ENCODE results near the gene HOOK2. TPM values are rescaled to one million over a fixed set of nuclear protein-coding genes. Genes with fewer than 3 reads are reported as not detected.

Gene HOOK2
- 7.0 and 10.9 TPM in 2 replicates for total RNA-seq

GRCh38 chr19:12774588-12775555 is at the start of gene HOOK2:
Gene HOOK2 (minus strand): TSS chr19:12775552. CDS start chr19:12775449, 103 bp downstream.

GRCh38 chr19:12806242-12807081 is 31.1 kb upstream of the HOOK2 start, which contains the start of gene RNASEH2A:
Gene RNASEH2A (plus strand): TSS chr19:12806584. CDS start chr19:12806674, 90 bp downstream.

GRCh38 chr19:12801466-12802266 is 26.3 kb upstream of the HOOK2 start, which contains the start of the genes PRDX2 and THSD8:
Gene PRDX2 (minus strand): TSS chr19:12801800. CDS start chr19:12801261, 539 bp downstream.
Gene THSD8 (plus strand): TSS chr19:12802069. CDS start chr19:12802072, 3 bp downstream.

GRCh38 chr19:12791345-12792050 is 16.1 kb upstream of the HOOK2 start, which contains the start of gene JUNB:
Gene JUNB (plus strand): TSS chr19:12791486. CDS start chr19:12791772, 286 bp downstream.

GRCh38 chr19:12751635-12752034 is 23.7 kb downstream of the HOOK2 start, which contains the start of gene BEST2:
Gene BEST2 (plus strand): TSS chr19:12751791. CDS start chr19:12752593, 802 bp downstream.

GRCh38 chr19:12736995-12737834 is 38.1 kb downstream of the HOOK2 start, which contains the start of gene GET3:
Gene GET3 (plus strand): TSS chr19:12737497. CDS start chr19:12737506, 9 bp downstream.

GRCh38 chr19:12723641-12724426 is 51.5 kb downstream of the HOOK2 start, which contains the start of gene TNPO2:
Gene TNPO2 (minus strand): TSS chr19:12723932. CDS start chr19:12720977, 2,955 bp downstream.

Other genes with a start within 250 kb of the HOOK2 start
- gene ZNF564, start 224.1 kb downstream of the HOOK2 start, total RNA-seq = 3.7 and 4.0 TPM in 2 replicates
- 5.6 and 5.7 TPM in 2 replicates for gene ZNF490, start 164.7 kb downstream of the HOOK2 start, total RNA-seq
- gene ZNF791, start 164.6 kb downstream of the HOOK2 start, total RNA-seq = 5.5 and 5.8 TPM in 2 replicates
- gene MAN2B1, start 108.8 kb downstream of the HOOK2 start, total RNA-seq = 38.1 and 48.3 TPM in 2 replicates
- 11.9 and 12.5 TPM in 2 replicates for gene WDR83, start 108.7 kb downstream of the HOOK2 start, total RNA-seq
- 86.8 and 95.9 TPM in 2 replicates for gene DHPS, start 93.7 kb downstream of the HOOK2 start, total RNA-seq
- not detected in 2 replicates for gene GNG14, start 87.6 kb downstream of the HOOK2 start, total RNA-seq
- gene FBXW9, start 78.9 kb downstream of the HOOK2 start, total RNA-seq = 15.1 and 16.1 TPM in 2 replicates
- 19.3 and 22.4 TPM in 2 replicates for gene TNPO2, start 51.6 kb downstream of the HOOK2 start, total RNA-seq
- 361 and 399 TPM in 2 replicates for gene TRIR, start 40.9 kb downstream of the HOOK2 start, total RNA-seq
- gene GET3, start 38.1 kb downstream of the HOOK2 start, total RNA-seq = 122 and 149 TPM in 2 replicates
- gene BEST2, start 23.8 kb downstream of the HOOK2 start, total RNA-seq = not detected in 2 replicates
- 96.3 and 105 TPM in 2 replicates for gene JUNB, start 15.9 kb upstream of the HOOK2 start, total RNA-seq
- gene PRDX2, start 26.2 kb upstream of the HOOK2 start, total RNA-seq = 409 and 461 TPM in 2 replicates
- not detected in 2 replicates for gene THSD8, start 26.5 kb upstream of the HOOK2 start, total RNA-seq
- 57.0 and 62.4 TPM in 2 replicates for gene RNASEH2A, start 31.0 kb upstream of the HOOK2 start, total RNA-seq
- gene RTBDN, start 59.0 kb upstream of the HOOK2 start, total RNA-seq = not detected in 2 replicates
- 0.17 and 0.89 TPM in 2 replicates for gene MAST1, start 63.0 kb upstream of the HOOK2 start, total RNA-seq
- 21.3 and 28.6 TPM in 2 replicates for gene DNASE2, start 105.9 kb upstream of the HOOK2 start, total RNA-seq
- 0.17 TPM in 1 of 2 replicates, not detected in the other for gene KLF1, start 111.6 kb upstream of the HOOK2 start, total RNA-seq
- gene GCDH, start 115.6 kb upstream of the HOOK2 start, total RNA-seq = 49.1 and 51.1 TPM in 2 replicates
- 0.74 and 0.84 TPM in 2 replicates for gene SYCE2, start 143.7 kb upstream of the HOOK2 start, total RNA-seq
- gene FARSA, start 158.2 kb upstream of the HOOK2 start, total RNA-seq = 72.5 and 72.7 TPM in 2 replicates
- 1,083 and 1,086 TPM in 2 replicates for gene CALR, start 163.1 kb upstream of the HOOK2 start, total RNA-seq
- 138 and 145 TPM in 2 replicates for gene RAD23A, start 170.3 kb upstream of the HOOK2 start, total RNA-seq
- gene GADD45GIP1, start 181.7 kb upstream of the HOOK2 start, total RNA-seq = 63.0 and 81.9 TPM in 2 replicates
- not detected in 2 replicates for gene DAND5, start 194.0 kb upstream of the HOOK2 start, total RNA-seq
- gene NFIX, start 219.9 kb upstream of the HOOK2 start, total RNA-seq = 41.0 and 42.9 TPM in 2 replicates